Loucy (cell line): ENCODE results near the gene TJP2.

Experiments
- H2AFZ ChIP-seq: fragments of 200-600 bp; sonication (generic); 2 replicates; pipeline ENCODE4 v1.6.0; 2016; ENCODE audit warnings: antibody characterized with exemption, mild to moderate bottlenecking, low read length, moderate library complexity
- H3F3A ChIP-seq: fragments of 200-600 bp; 2 replicates; pipeline ENCODE4 v1.6.0; 2016; ENCODE audit warnings: antibody characterized with exemption, low read depth, mild to moderate bottlenecking
- H3K27me3 ChIP-seq: fragments of 200-600 bp; sonication (generic); 2 replicates; pipeline ENCODE4 v1.6.1; 2014; ENCODE audit warnings: low read length, mild to moderate bottlenecking; ENCODE audit not compliant: insufficient read depth, poor library complexity, severe bottlenecking
- H3K36me3 ChIP-seq: fragments of 200-600 bp; sonication (generic); 2 replicates; pipeline ENCODE4 v1.6.1; 2016; ENCODE audit warnings: low read length; ENCODE audit not compliant: insufficient read depth
- H3K4me1 ChIP-seq: fragments of 200-600 bp; sonication (generic); 2 replicates; pipeline ENCODE4 v1.5.1; 2014; ENCODE audit warnings: low read length, mild to moderate bottlenecking; ENCODE audit not compliant: insufficient read depth, poor library complexity, severe bottlenecking
- H3K4me2 ChIP-seq: fragments of 200-600 bp; sonication (generic); 2 replicates; pipeline ENCODE4 v1.6.0; 2014; ENCODE audit warnings: antibody characterized with exemption, low read length, low read depth, mild to moderate bottlenecking; ENCODE audit not compliant: poor library complexity, severe bottlenecking
- H3K4me3 ChIP-seq: fragments of 200-600 bp; sonication (generic); 2 replicates; pipeline ENCODE4 v1.5.1; 2014; ENCODE audit warnings: low read length, mild to moderate bottlenecking, mixed read lengths; ENCODE audit not compliant: poor library complexity, severe bottlenecking
- H3K79me2 ChIP-seq: fragments of 200-600 bp; sonication (generic); 2 replicates; pipeline ENCODE4 v1.6.1; 2014; ENCODE audit warnings: low read length; ENCODE audit not compliant: insufficient read depth
- H3K9ac ChIP-seq: fragments of 200-600 bp; sonication (generic); 2 replicates; pipeline ENCODE4 v1.6.0; 2014; ENCODE audit warnings: mild to moderate bottlenecking, low read depth, low read length, moderate library complexity; ENCODE audit not compliant: poor library complexity, severe bottlenecking
- H3K9me2 ChIP-seq: fragments of 200-600 bp; sonication (generic); replicated peaks from 2 replicates; pipeline ENCODE4 v1.6.1; 2016; ENCODE audit warnings: low read depth, low read length, mixed read lengths
- H3K9me3 ChIP-seq: fragments of 200-600 bp; sonication (generic); 2 replicates; pipeline ENCODE4 v1.6.1; 2014; ENCODE audit warnings: mild to moderate bottlenecking, antibody characterized with exemption, low read length, low read depth; ENCODE audit not compliant: insufficient read depth
- H4K20me1 ChIP-seq: fragments of 200-600 bp; sonication (generic); 2 replicates; pipeline ENCODE4 v1.6.0; 2014; ENCODE audit warnings: antibody characterized with exemption, low read length, mild to moderate bottlenecking; ENCODE audit not compliant: insufficient read depth, poor library complexity, severe bottlenecking
- EZH2phosphoT487 ChIP-seq: fragments of 200-600 bp; IDR thresholded peaks from 2 replicates; pipeline ENCODE4 v1.6.1; 2018; ENCODE audit warnings: antibody characterized with exemption, mild to moderate bottlenecking, moderate library complexity, borderline replicate concordance
- TF ChIP-seq, protein P1 (sequence below): fragments of 200-600 bp; sonication (generic); conservative IDR thresholded peaks from 2 replicates; pipeline ENCODE4 v1.5.1; 2014; ENCODE audit warnings: mild to moderate bottlenecking, antibody characterized with exemption, low read length

TJP2 gene

DNA sequence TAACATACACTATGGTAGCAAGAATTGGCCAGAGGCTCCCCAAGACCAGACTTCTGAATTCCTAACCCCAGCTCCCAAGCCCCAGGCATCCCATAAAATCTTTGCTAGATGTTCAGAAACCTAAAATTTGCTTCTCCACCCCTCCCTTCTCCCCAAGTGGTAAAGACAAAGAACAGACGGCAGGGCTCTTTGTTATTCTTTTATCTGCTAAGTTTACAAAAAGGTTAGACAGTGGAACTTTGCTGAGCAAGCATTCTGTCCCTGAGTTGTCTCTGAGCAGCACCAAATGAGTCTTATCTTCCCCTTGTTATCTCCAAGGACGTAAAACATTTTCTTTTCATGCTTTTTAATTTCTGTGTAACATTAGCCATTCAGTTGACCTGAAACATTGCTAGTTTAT, 30.2 kb downstream of the TJP2 start:
- H3K4me2 ChIP-seq: no peak overlapping the region

DNA sequence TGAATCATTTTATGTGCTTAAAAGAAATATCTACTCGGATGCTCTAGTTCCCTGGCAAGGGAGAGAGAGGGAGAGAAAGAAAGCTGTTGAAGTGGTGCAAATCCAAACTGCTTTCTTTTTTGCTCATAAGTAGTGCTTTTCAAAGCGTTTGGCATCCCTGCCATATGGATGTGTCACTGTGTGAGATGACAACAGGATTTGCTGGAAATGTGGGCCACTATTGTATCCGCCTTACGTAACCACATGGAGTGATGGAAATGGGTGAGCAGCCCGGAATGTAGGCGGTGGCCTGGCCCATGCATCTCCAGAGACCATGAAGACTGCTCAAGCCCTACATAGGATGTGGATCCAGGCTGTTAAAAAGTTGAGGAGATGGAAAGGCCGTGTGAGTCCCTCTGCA, 30.8 kb downstream of the TJP2 start:
- no peaks in the 10 kb centered on the region for H3K27me3 ChIP-seq
- H3F3A ChIP-seq: no peaks in the 10 kb centered on the region
- H3K79me2 ChIP-seq: peaks cover 83% of the 10 kb centered on the region
- no peaks in the 10 kb centered on the region for H3K36me3 ChIP-seq
- H3K9me3 ChIP-seq: no peaks in the 10 kb centered on the region
- peaks cover 17% of the 10 kb centered on the region for H4K20me1 ChIP-seq
- H3K4me3 ChIP-seq: no peak overlapping the region
- no peaks in the 10 kb centered on the region for H3K9me2 ChIP-seq
- TF ChIP-seq EZH2phosphoT487: no peak
- TF ChIP-seq, protein P1, sequence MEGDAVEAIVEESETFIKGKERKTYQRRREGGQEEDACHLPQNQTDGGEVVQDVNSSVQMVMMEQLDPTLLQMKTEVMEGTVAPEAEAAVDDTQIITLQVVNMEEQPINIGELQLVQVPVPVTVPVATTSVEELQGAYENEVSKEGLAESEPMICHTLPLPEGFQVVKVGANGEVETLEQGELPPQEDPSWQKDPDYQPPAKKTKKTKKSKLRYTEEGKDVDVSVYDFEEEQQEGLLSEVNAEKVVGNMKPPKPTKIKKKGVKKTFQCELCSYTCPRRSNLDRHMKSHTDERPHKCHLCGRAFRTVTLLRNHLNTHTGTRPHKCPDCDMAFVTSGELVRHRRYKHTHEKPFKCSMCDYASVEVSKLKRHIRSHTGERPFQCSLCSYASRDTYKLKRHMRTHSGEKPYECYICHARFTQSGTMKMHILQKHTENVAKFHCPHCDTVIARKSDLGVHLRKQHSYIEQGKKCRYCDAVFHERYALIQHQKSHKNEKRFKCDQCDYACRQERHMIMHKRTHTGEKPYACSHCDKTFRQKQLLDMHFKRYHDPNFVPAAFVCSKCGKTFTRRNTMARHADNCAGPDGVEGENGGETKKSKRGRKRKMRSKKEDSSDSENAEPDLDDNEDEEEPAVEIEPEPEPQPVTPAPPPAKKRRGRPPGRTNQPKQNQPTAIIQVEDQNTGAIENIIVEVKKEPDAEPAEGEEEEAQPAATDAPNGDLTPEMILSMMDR: no peak
- no peak overlapping the region for H2AFZ ChIP-seq
- no peak overlapping the region for H3K9ac ChIP-seq
- peaks cover 11% of the 10 kb centered on the region for H3K4me1 ChIP-seq
- H3K4me2 ChIP-seq: no peak overlapping the region

More for the DNA sequence above, 30.2 kb downstream of the TJP2 start:
- H3K36me3 ChIP-seq: no peaks in the 10 kb centered on the region
- H3K9me3 ChIP-seq: no peaks in the 10 kb centered on the region
- H3F3A ChIP-seq: no peaks in the 10 kb centered on the region
- peaks cover 16% of the 10 kb centered on the region for H3K4me1 ChIP-seq
- H2AFZ ChIP-seq: no peak overlapping the region
- no peak for TF ChIP-seq EZH2phosphoT487
- TF ChIP-seq, protein P1: no peak
- no peak overlapping the region for H3K9ac ChIP-seq
- H3K9me2 ChIP-seq: no peaks in the 10 kb centered on the region
- H3K27me3 ChIP-seq: no peaks in the 10 kb centered on the region
- H3K4me3 ChIP-seq: no peak overlapping the region
- peaks cover 21% of the 10 kb centered on the region for H4K20me1 ChIP-seq
- peaks cover 85% of the 10 kb centered on the region for H3K79me2 ChIP-seq

DNA sequence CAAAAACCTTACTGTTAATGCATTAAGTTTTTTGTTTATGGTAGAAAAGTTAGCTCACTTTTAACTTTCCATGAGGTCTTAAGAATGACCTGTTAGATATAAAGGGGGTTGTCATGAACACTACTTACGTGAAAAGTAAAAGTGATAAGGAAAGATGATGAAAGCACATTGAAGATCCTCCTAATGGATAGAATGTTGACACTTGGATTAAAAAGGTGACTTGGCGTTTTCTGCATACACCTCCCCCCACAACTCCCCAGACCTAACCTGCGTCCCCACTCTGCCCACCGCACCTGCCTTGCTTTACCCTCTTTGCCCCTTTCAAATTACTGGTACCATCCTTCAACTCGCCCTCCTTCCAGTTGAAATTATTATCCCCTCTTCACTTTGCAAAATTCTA, 32.0 kb downstream of the TJP2 start:
- Histone ChIP-seq H3K79me2 (peaks cover 84% of the 10 kb centered on the region), H3F3A (no peaks in the 10 kb centered on the region), H4K20me1 (peaks cover 6% of the 10 kb centered on the region), H3K9me2 (no peaks in the 10 kb centered on the region), H2AFZ (no peak overlapping the region), H3K36me3 (no peaks in the 10 kb centered on the region), H3K27me3 (no peaks in the 10 kb centered on the region), H3K4me1 (no peaks in the 10 kb centered on the region), H3K9me3 (no peaks in the 10 kb centered on the region), H3K4me3 (no peak overlapping the region), H3K9ac (no peak overlapping the region), H3K4me2 (no peak overlapping the region)
- TF ChIP-seq EZH2phosphoT487: no peak
- TF ChIP-seq, protein P1: no peak
